Right atrium auricular region (tissue), 2 donors: ENCODE data around the gene BHMT. TPM values are rescaled to one million over a fixed set of nuclear protein-coding genes. Genes with fewer than 3 reads are reported as not detected.

Experiments
- DNase-seq: peaks from one replicate; pipeline ENCODE4 v3.0.0-alpha.2; 2019; ENCODE audit warnings: low spot score
- H3K27ac ChIP-seq, 2 donors: fragments of 200-600 bp; sonication (generic); 1 replicate in 1 of 2; 2 replicates in 1 of 2; pipeline ENCODE4 v1.5.1; 2016 to 2019
- H3K27me3 ChIP-seq, 2 donors: fragments of 200-600 bp; sonication (generic); one replicate each; pipeline versions ENCODE4 v1.5.1 to v1.6.0; 2017 to 2019
- H3K36me3 ChIP-seq: fragments of 200-600 bp; sonication (generic); one replicate; pipeline ENCODE4 v1.5.1; 2016
- H3K4me1 ChIP-seq, 2 donors: fragments of 200-600 bp; sonication (generic); one replicate each; pipeline versions ENCODE4 v1.5.1 to v1.6.0; 2017 to 2019
- H3K4me3 ChIP-seq, 2 donors: fragments of 200-600 bp; sonication (generic); 1 replicate in 1 of 2; 2 replicates in 1 of 2; pipeline ENCODE4 v1.5.1; 2017 to 2019; ENCODE audit warnings: mild to moderate bottlenecking in 1 of 2, moderate library complexity in 1 of 2
- H3K9me3 ChIP-seq, 2 donors: fragments of 200-600 bp; sonication (generic); one replicate each; pipeline ENCODE4 v1.5.1; 2019
- total RNA-seq, 2 donors: library from RNA; depleted of rRNA; stranded (reverse); fragments of >200 nt; gene quantifications; one replicate each; pipeline ENCODE4 v1.1.0, GENCODE V29; 2016
- TF ChIP-seq, protein P1 (sequence below), 2 donors: fragments of 200-600 bp; sonication (generic); IDR thresholded peaks; one replicate each; pipeline ENCODE4 v1.5.1; 2019; ENCODE audit warnings: antibody characterized with exemption in 2 of 2

Gene BHMT, protein sequence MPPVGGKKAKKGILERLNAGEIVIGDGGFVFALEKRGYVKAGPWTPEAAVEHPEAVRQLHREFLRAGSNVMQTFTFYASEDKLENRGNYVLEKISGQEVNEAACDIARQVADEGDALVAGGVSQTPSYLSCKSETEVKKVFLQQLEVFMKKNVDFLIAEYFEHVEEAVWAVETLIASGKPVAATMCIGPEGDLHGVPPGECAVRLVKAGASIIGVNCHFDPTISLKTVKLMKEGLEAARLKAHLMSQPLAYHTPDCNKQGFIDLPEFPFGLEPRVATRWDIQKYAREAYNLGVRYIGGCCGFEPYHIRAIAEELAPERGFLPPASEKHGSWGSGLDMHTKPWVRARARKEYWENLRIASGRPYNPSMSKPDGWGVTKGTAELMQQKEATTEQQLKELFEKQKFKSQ
- total RNA-seq: not detected

DNA sequence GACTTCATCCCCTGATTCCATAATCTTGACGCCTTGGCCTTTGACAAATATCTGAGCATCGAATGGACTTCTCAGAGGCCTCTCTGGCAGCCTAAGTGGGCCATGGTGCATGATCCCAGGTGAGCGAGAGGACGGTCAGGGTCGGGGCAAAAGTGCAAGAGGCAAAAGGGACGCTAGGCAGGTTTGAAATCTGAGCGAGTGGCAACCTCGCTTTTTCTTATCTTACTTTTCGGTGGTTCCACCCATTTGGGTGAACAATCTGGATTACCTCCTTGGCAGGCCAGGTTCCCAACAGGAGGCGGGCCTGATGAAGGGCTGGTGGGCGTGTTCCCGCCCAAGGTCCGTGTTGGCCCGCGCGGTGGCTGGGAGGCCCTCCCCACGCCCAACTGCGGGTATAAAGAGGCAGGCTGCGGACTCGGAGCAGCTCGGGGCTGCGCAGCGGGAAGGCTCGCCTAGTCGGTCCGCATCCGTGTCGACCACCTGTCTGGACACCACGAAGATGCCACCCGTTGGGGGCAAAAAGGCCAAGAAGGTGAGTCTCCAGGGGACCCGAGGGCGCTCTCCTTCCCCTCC, at the start of gene BHMT:
Gene BHMT (plus strand): TSS at position 423 of the 573 bp plus-strand sequence. CDS start 77 bp downstream, at position 500.
- no peaks in the 10 kb centered on the region for H3K36me3 ChIP-seq
- H3K27me3 ChIP-seq: peaks cover 5 to 10% of the 10 kb centered on the region in 2 donors
- no peak for DNase-seq
- TF ChIP-seq, protein P1, sequence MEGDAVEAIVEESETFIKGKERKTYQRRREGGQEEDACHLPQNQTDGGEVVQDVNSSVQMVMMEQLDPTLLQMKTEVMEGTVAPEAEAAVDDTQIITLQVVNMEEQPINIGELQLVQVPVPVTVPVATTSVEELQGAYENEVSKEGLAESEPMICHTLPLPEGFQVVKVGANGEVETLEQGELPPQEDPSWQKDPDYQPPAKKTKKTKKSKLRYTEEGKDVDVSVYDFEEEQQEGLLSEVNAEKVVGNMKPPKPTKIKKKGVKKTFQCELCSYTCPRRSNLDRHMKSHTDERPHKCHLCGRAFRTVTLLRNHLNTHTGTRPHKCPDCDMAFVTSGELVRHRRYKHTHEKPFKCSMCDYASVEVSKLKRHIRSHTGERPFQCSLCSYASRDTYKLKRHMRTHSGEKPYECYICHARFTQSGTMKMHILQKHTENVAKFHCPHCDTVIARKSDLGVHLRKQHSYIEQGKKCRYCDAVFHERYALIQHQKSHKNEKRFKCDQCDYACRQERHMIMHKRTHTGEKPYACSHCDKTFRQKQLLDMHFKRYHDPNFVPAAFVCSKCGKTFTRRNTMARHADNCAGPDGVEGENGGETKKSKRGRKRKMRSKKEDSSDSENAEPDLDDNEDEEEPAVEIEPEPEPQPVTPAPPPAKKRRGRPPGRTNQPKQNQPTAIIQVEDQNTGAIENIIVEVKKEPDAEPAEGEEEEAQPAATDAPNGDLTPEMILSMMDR (IDR thresholded peaks at IDR 0.05): no peak
- H3K27ac ChIP-seq: no peak within 1 kb of the TSS
- H3K4me3 ChIP-seq: peak within 1 kb of the TSS in 1 of 2 donors; percentile 18
- no peaks in the 10 kb centered on the region for H3K9me3 ChIP-seq
- peaks cover 0 to 17% of the 10 kb centered on the region in 2 donors for H3K4me1 ChIP-seq

DNA sequence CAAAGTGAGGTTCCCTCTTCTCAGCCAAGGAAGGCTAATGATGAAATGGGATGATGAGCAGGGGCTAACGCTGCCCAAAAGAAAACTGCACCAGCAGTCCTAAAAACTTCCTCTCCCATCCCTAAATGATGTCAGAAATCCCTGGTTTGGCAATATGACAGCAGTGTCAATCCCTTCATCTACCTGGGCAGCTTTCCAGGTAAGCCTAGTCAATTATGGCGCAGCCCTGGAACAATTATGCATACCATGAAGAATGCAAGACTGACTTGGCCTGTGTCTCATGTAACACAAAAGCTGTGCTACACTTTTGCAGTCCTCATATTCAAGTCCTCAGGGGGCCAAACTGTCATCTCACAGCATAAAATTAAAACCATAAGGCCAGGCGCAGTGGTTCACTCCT, 49.2 kb upstream of the BHMT start:
- Histone ChIP-seq H3K9me3 (no peaks in the 10 kb centered on the region), H3K4me3 (no peak overlapping the region), H3K27ac (no peak overlapping the region), H3K4me1 (no peaks in the 10 kb centered on the region), H3K27me3 (no peaks in the 10 kb centered on the region), H3K36me3 (no peaks in the 10 kb centered on the region)
- DNase-seq: no peak
- TF ChIP-seq, protein P1 (IDR thresholded peaks at IDR 0.05): no peak

GRCh38 chr5:79069488-79070349, 41.9 kb upstream of the BHMT start, which contains the start of the genes BHMT2 and DMGDH:
BHMT2 (plus strand) TSS chr5:79069767; CDS start chr5:79069783, 16 bp downstream.
DMGDH (minus strand) TSS chr5:79069674; CDS start chr5:79069620, 54 bp downstream.
- TF ChIP-seq, protein P1 (IDR thresholded peaks at IDR 0.05): no peak
- H3K36me3 ChIP-seq: no peaks in the 10 kb centered on the region
- H3K27ac ChIP-seq: peak within 1 kb of the TSS; percentile 43 to 62
- no peaks in the 10 kb centered on the region for H3K4me1 ChIP-seq
- H3K9me3 ChIP-seq: no peaks in the 10 kb centered on the region
- H3K27me3 ChIP-seq: no peaks in the 10 kb centered on the region
- DNase-seq: no peak
- H3K4me3 ChIP-seq: peak within 1 kb of the TSS; percentile 39 to 55

GRCh38 chr5:79070350-79070667, 41.3 kb upstream of the BHMT start:
- Histone ChIP-seq H3K27ac (peak overlapping the region; percentile 43 to 62), H3K27me3 (no peaks in the 10 kb centered on the region), H3K4me3 (peak overlapping the region; percentile 39 to 55), H3K36me3 (no peaks in the 10 kb centered on the region), H3K9me3 (no peaks in the 10 kb centered on the region), H3K4me1 (no peaks in the 10 kb centered on the region)
- DNase-seq: no peak
- TF ChIP-seq, protein P1 (IDR thresholded peaks at IDR 0.05): no peak

- Histone ChIP-seq H3K27me3 (no peaks in the 10 kb centered on the region), H3K27ac (no peak overlapping the region), H3K4me3 (no peak overlapping the region), H3K4me1 (peaks cover 0 to 6% of the 10 kb centered on the region in 2 donors), H3K9me3 (no peaks in the 10 kb centered on the region), H3K36me3 (no peaks in the 10 kb centered on the region)
- TF ChIP-seq, protein P1 (IDR thresholded peaks at IDR 0.05): no peak
- DNase-seq: no peak
These were observed 37.0 kb upstream of the BHMT start for GRCh38 chr5:79074641-79075040.
